Fibroblast of the aortic adventitia (primary cell): ENCODE measurements around the gene SP140L. TPM values are rescaled to one million over a fixed set of nuclear protein-coding genes. Genes with fewer than 3 reads are reported as not detected.

Experiments
- DNase-seq: peaks from one replicate; pipeline ENCODE4 v3.0.0-alpha.2; 2010; ENCODE audit warnings: low read depth
- H3K4me3 ChIP-seq: 2 replicates; pipeline ENCODE4 v1.5.1; 2011; ENCODE audit warnings: low read depth, mild to moderate bottlenecking, control low read depth, low read length, moderate library complexity
- CTCF ChIP-seq: IDR thresholded peaks from 2 replicates; pipeline ENCODE4 v1.5.1; 2011; ENCODE audit warnings: mild to moderate bottlenecking, low read length, control low read depth, inconsistent platforms; ENCODE audit not compliant: insufficient read depth
- total RNA-seq: library from RNA; depleted of rRNA; stranded (reverse); fragments of >200 nt; gene quantifications from 2 replicates; pipeline ENCODE4 v1.2.3, GENCODE V29; 2012; ENCODE audit warnings: low replicate concordance

Gene SP140L
- total RNA-seq, 1 donor, result 16.0 TPM

- no peak for DNase-seq
- TF ChIP-seq CTCF, result no peak
- no peak overlapping the region for H3K4me3 ChIP-seq
Observed at GRCh38 chr2:230447455-230448451, 120.8 kb downstream of the SP140L start.

- no peak for DNase-seq
- TF ChIP-seq CTCF, result no peak
- no peak overlapping the region for H3K4me3 ChIP-seq
Observed at GRCh38 chr2:230449901-230450467, 123.0 kb downstream of the SP140L start.

GRCh38 chr2:230453006-230453405 lies 126.0 kb downstream of the SP140L start:
- no peak for DNase-seq
- no peak for TF ChIP-seq CTCF
- no peak overlapping the region for H3K4me3 ChIP-seq

Other genes with a start within 250 kb of the SP140L start
- gene SP110, start 107.2 kb upstream of the SP140L start, total RNA-seq, result 21.0 and 46.0 TPM in 2 replicates
- gene SP140, start 101.5 kb upstream of the SP140L start, total RNA-seq, result 0.09 and 0.41 TPM in 2 replicates
- 151 and 169 TPM in 2 replicates for gene SP100, start 89.0 kb downstream of the SP140L start, total RNA-seq